GM19240 (cell line): ENCODE data around the gene OR7C1.
"Not testable (repeated sequence)": the region's sequence is repeated elsewhere in the genome, so short reads cannot be mapped to it uniquely, and the experiment has no call there.

Source experiments
- DNase-seq: peaks from one replicate; pipeline ENCODE4 v3.0.0; 2011; ENCODE audit warnings: low spot score; ENCODE audit not compliant: insufficient read length

The OR7C1 gene

DNA sequence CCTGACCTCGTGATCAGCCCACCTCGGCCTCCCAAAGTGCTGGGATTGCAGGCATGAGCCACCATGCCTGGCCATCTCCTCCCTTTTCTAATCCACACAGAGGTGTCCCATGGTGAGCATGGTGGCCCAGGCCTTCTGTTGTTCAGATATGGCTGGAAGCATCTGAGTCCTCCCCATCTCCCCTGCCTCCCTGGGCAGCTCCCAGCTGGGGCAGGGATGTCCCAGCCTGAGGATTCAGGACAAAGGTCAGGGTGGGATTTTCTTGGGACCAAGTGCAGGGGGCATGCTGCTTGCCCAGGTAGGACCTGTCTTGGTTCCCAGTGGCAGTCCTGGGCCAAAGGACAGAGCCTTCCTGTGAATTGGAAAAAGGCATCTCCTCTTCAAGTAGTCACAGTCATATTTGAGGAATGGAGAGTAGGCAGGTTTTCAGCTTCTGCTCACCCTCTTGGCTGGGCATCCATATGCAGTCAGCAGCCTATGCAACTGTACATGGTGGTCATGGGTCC, 67.5 kb downstream of the OR7C1 start:
- DNase-seq = no peak

DNA sequence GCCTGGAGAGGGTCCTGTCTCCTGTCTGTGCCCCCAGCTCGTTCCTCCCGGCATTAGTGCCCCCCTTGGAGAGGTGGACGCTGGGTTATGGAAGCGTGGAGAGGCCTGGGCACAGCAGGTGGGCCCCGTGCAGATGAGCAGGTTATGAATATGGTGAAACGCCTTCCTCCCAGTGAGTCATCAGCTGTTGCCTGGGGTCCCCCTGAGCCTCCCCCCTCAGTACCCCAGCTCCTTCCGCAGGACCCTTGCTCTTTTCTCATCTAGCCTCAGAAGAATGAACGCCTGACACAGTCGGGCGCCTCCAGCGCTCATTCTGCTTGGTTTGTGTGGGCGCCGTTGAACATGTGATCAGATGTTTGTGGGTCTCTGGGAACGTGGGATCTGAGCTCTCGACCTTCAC, 69.1 kb downstream of the OR7C1 start:
- DNase-seq = not testable (repeated sequence)

DNA sequence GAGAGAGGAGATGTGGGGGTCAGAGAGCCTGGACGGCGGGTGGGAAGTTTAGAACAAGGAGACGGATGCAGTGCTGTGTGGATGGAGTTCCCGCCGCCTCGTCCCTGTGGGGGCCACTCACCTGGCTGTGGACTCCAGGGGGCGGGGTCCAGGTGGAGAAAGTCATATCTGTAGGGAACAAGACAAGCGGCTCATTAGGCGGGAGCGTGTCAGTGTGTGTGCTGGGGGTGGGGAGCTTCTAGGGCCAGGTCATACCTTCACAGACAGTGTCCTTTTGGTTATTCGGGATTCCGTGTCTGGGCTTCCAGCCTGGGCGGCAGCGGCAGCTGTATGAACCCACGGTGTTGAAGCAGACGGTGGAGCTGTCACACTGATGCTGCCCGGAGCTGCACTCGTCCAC, 69.6 kb downstream of the OR7C1 start:
- not testable (repeated sequence) for DNase-seq

DNA sequence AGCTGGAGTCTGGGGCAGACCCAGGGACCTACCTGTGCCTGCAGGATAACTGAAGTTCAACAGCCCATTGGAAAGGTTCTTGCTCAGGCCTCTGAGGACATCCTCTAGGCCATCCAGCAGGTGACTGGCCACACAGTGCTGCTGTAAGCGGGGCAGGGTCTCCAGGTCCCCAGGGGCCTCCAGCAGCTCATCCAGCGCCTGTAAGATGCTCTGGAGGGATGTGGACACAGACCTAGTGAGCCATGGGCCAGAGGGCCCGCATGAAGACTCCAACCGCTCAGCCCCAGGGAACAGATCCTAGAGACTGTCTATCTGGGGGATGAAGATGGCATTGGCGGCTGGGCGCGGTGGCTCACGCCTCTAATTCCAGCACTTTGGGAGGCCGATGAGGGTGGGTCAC, 70.6 kb downstream of the OR7C1 start:
- DNase-seq = no peak

DNA sequence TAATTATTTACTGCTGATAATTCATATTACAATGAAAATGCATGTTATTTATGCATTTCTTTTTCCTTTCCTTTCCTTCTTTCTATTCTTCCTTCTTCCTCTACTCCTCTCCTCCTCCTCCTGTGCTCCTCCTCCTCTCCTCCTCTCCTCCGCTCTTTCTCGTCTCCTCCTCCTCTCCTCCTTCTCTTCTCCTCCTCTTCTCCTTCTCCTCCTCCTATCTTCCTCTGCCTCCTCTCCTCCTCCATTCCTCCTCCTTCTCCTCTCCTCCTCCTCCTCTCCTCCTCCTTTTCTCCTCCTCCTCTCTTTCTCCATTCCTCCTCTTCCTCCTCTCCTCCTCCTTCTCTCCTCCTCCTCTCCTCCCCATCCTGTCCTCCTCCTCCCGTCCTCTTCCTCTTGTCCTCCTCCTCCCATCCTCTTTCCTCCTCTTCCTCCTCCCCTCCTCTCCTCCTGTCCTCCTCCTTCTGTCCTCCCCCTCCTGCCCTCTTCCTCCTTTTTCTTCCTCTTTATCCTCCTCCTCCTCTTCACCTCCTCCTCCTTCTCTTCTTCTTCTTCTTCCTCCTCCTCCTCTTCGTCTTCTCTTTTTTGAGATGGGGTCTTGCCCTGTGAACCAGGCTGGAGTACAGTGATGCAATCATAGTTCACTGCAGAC, 71.4 kb downstream of the OR7C1 start:
- no peak for DNase-seq

DNA sequence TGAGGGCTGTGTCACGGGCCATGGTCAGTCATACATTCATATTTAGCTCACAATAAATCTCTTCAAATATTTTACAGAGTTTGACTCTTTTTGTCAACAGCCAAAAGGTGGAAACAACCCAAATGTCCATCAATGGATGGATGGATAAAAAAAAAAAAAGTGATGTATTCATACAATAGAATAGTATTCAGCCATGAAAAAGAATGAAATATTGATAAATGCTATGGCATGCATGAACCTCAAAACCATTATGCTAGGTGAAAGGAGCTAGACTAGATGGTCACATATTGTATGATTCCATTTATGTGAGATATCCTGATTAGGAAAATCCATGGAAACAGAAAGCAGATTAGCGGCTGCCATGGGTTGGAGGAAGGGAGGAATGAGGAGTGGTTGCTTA, 72.9 kb downstream of the OR7C1 start:
- DNase-seq = no peak

DNA sequence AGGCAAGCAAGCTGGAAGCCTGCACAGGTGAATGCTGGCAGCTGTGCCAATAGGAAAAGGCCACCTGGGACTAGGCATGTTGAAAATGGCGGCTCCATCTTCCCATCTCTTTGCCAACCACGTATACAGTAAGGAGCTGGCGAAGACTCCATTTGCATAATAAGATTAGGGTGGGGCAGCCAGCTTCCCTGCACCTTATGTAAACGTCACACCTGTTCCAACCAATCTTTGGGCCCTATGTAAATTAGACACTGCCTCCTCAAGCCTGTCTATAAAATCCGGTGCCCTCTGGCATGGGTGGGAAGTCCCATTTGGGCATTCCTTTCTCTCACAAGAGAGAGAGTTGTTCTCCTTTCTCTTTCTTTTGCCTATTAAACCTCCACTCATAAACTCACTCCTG, 73.4 kb downstream of the OR7C1 start:
- DNase-seq = no peak

DNA sequence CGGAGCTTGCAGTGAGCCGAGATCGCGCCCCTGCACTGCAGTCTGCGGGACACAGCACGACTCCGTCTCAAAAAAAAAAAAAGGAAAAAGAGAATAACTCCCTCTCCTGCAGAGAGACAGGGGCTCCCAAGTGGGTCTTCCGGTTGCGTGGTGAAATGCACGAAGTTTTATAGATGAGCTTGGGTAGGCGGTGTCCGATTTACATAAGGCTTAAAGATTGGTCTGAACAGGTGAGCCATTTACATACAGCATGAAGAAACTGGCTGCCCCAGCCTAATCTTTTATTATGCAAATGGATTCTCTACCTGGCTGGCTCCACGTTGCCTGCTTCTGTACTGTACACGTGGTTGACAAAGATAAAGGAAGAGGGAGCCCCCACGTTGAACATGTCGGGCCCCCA, 76.2 kb downstream of the OR7C1 start:
- DNase-seq = no peak

DNA sequence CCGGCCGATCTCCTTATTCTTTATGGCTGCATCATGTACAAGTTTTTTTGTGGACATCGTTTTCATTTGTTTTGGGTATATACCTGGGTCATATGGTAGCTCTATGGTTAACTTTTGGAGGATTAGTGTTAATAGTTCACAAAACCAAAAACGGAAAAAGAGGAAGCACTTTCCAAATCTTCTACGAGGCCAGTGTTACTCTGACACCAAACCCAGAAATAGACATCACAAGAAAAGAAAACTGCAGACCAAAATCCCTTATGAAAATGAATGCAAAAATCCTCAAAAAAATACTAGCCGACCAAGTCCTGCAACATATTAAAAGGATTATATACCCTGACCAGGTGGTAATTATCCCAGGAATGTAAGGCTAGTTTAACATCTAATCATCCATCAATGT, 86.4 kb downstream of the OR7C1 start:
- no peak for DNase-seq
